ELF-1 (cell line): ENCODE data around the gene RGS1.

Experiments
- DNase-seq: peaks from one replicate; pipeline ENCODE4 v3.0.0-alpha.2; 2016; ENCODE audit warnings: low read depth, low spot score

Gene RGS1

DNA sequence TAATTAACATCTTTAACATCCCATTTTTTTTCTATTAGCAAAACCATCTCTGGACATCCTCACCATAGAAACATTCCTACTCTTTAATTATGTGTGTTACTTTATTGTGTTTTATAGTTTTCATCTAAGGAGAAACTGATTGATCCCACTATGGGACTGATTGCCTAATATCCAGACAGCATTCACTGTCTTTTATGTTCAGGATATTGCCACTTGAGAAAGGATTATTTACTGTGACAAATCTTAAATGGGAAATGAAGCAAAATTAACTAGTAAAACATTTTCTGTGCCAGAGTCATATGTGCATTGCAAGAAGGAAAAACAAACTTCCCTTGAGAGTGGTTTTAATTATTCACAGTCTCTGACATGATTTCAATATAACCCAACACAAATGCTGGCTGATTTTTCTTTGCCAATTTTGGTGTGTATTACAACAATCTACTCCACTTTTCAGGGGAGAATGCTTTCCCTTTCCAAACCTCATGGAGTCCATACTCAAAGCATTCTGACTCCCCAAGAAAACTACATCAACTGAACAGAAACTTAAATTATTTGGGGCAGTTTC is 44.6 kb downstream of the RGS1 start:
- DNase-seq: no peak

DNA sequence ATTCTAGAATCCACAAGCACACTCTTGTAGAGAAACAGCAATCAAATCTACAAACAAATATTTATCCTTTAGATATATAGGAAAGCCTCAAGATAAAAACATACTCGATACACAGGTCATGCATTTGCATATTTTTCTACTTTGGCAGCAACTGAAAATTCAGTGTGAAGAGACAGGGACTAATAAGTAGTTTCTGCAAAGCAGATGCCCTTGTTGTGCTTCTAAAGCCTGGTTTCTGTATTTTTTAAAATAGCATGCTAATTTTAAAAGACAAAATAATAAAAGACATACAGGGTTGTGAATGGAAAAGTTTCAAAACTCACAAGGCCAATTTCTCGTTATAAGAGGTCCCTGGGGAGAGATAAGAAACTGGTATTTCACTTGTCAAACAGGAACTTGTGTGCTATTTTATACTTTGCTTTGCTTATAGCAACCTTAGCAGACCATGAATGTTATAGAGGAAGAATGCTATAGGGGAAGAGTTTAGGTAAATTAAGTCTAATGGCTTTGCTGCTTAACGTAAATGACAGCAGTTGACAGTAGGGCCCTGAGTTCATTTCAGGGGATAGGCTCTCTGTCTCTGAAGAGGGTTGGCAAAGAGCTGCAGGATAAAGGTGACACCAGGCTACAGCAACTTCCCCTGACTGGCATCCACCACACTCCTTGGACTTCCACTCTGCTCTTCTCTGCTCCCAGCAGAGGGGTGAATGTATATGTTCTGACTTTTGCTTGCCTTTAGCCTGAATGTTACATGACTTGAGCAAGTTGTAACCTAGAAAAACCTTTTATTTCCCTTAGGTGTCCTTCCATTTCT is 51.0 kb downstream of the RGS1 start:
- no peak for DNase-seq

DNA sequence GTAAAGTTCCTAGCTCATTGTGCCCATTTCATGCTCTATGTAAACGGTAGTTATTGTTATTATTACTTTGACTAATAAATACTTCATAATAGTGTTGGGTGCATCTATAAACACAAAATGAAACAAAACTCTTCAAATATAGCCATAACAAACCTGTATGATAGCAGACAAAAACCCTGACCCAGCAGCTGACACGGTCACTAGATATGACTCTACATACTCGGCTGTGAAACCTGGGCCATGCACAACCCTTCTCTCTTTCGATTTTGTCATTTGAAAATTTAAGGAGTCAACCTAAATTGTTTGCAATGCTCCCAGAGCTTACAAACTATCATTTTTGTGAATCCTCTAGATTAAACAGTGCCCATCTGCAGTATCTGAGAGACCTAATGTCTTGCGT is 52.3 kb downstream of the RGS1 start:
- DNase-seq: no peak

- DNase-seq: no peak
Observed at GRCh38 chr1:192628396-192629057, 53.0 kb downstream of the RGS1 start.

DNA sequence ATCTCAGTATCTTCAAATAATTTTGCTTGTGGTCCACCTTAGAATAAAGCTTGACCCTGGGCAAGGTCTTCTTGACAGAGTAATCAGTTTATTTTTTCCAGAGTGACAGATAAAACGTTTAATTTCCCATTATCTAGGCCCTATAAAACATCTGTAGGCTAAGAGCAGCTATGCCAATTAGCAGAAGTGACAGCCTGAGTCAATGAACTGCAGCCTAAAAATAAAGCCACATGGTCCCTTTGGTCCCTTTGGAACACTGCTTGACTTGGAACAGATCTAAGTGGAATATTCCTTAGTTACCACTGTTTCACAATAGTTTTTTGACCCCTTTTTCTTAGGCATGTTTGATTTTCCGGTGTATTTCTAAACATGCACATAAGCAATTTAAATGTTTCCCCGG is 54.0 kb downstream of the RGS1 start:
- no peak for DNase-seq
